ENCODE results near the gene CXXC4.

CXXC4 gene

DNA sequence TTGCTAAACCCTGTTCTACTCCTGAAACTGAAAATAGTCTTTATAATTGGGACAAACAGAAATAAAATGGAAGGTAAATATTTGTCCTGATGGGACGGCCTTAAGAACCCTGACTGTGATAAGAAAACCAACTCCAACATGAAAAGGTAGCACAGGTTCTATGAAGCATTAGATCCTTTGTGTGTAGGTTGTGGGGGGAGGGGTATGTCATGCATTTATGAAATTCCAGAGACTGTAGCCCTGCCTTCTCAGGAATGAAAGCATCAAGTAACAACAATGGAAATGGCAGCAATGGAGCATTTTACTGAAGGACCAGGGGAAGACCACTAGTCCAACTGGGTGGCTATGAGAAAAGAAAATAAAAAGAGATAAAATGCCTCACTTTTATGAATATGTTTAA lies 23.9 kb downstream of the CXXC4 start:
- DNase-seq (ENCODE audit: low read depth in 1 of 2, low spot score in 1 of 2): peak in 1 of 2 experiments; percentile 30
- in situ Hi-C loops (cut with HindIII; ENCODE audit: low pct_unique_long_range_greater_than_20kb, low sequenced_read_pairs): no loop called here
- no peak for TF ChIP-seq JUND (IDR thresholded peaks at IDR 0.05; ENCODE audit: low read depth)

DNA sequence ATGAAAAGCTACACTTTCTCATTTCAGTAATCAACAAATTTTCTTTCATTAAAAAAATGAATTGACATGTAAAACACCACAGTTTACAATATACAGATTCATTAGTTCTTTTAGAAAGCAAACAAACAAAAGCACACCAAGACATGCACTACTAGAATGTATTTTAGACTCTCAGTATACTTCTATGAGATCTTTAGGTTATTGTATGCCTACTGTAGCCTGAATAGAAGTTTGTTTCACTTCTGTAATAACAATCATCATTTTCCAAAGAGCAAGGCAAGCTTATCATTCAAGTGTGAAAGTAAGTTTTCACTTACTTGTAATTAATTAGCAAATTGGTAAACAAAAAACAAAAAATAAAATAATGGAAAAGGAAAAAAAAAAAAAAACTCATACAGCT lies 24.9 kb downstream of the CXXC4 start:
- no peak for DNase-seq (ENCODE audit: low read depth in 1 of 2, low spot score in 1 of 2)
- in situ Hi-C loops (cut with HindIII; ENCODE audit: low pct_unique_long_range_greater_than_20kb, low sequenced_read_pairs): no loop called here
- TF ChIP-seq JUND (IDR thresholded peaks at IDR 0.05; ENCODE audit: low read depth): no peak

DNA sequence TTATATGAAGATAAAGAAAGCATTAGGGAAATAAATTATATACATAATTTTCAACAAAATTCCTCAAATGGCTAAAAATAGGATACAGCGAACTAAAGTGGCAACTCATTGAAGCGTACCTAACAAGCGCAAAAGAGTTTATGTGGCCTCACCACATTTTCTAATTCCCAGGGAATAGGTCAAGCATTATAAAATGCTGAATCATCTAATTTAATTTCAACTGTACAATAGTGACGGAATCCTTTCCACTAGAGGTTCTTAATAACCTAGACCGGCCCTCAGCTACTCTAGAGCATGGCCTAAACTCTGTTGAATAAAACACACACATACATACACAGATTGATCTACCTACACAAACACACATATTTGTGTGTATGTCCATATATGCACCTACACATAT lies 29.1 kb downstream of the CXXC4 start:
- no peak for DNase-seq (ENCODE audit: low read depth in 1 of 2, low spot score in 1 of 2)
- TF ChIP-seq JUND (IDR thresholded peaks at IDR 0.05; ENCODE audit: low read depth): no peak
- in situ Hi-C loops (cut with HindIII; ENCODE audit: low pct_unique_long_range_greater_than_20kb, low sequenced_read_pairs): no loop called here

DNA sequence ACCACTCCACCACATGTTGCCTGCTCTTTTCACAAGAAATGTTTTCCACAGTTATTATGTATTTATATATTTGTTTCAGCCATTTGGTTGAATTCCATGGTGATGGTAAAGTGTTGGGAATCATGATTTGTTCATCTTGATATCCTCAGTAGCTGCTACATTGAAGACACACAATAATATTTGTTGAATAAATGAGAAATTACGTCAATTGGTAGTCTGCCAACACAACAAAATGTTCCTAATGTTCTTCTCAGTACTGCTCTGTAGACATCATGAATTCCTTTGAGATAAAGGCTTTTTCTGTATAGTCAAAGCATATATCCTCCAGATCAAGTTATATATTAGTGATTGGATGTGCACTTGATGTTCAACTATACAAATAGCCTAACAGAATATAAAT lies 29.5 kb downstream of the CXXC4 start:
- DNase-seq (ENCODE audit: low read depth in 1 of 2, low spot score in 1 of 2): no peak
- in situ Hi-C loops (cut with HindIII; ENCODE audit: low pct_unique_long_range_greater_than_20kb, low sequenced_read_pairs): no loop called here
- no peak for TF ChIP-seq JUND (IDR thresholded peaks at IDR 0.05; ENCODE audit: low read depth)

DNA sequence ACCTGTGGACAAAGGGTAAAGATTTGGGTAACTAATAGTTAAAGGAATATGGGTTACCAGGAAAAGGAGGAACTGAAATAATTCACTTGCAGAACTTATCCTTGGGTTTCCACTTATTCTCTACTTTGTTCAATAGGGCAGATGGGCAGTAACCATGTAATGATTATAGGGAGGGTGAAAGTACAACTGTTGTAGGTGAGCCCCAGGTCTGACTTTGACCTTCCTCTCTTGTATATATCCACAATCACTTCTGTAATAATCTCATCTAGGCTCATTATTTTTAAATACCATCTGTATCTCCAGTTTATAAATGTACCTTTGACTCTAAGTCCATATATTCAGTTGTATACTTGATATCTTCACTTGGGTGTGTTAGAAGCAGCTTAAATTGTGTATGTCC lies 32.1 kb downstream of the CXXC4 start:
- DNase-seq (ENCODE audit: low read depth in 1 of 2, low spot score in 1 of 2): no peak
- in situ Hi-C loops (cut with HindIII; ENCODE audit: low pct_unique_long_range_greater_than_20kb, low sequenced_read_pairs): no loop called here
- no peak for TF ChIP-seq JUND (IDR thresholded peaks at IDR 0.05; ENCODE audit: low read depth)

DNA sequence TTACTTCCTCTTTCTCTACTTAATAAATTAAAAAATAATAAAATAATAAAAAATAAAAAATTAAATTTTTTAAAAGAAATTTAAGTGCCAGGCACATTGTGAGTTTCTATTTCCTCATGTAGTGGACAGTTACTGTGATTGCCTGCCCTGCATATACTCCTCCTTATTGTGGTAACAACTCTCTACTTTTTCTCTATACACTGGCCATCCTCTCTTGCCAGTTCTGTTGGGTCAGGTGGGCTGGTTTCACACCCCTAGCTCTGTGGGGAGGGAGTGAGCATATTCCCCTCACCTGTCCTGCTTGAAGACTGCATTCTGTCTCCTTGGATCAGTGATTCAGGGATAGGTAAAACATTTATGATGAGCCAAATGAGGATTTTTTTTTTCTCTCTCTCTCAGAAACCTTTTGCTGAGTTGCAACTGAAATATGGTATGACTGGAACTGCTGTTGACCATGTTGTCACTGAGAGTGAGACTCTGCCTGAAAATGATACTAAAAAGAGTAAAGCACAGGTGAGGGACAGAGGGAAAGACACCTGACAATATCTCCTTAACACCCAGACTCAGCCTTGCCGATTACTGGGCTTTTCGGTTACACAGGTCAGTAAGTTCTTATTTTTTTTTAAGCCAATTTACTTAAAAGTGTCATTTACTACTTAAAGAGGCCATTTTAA lies 37.2 kb downstream of the CXXC4 start:
- DNase-seq (ENCODE audit: low read depth in 1 of 2, low spot score in 1 of 2): no peak
- in situ Hi-C loops (cut with HindIII; ENCODE audit: low pct_unique_long_range_greater_than_20kb, low sequenced_read_pairs): no loop called here
- TF ChIP-seq JUND (IDR thresholded peaks at IDR 0.05; ENCODE audit: low read depth): no peak

DNA sequence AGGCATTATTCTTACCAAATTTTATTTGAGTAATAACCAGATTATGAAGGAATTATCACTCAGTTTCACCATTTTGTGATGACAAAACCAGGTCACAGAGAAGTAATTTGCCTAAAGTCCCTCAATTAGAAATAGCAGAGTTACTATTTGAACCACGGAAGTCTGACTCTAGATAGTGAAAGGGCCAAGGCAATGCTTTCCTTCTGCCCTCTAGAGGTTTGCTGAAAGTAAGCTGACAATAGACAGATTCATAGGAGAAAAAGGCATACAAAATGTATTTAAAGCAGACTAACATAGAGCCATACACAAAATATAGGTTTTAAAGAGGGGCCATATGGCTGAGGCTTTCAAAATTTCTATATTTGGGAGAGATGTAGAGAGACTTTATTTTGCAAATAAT lies 43.1 kb downstream of the CXXC4 start:
- no peak for TF ChIP-seq JUND (IDR thresholded peaks at IDR 0.05; ENCODE audit: low read depth)
- DNase-seq (ENCODE audit: low read depth in 1 of 2, low spot score in 1 of 2): peak in 1 of 2 experiments; percentile 37
- in situ Hi-C loops (cut with HindIII; ENCODE audit: low pct_unique_long_range_greater_than_20kb, low sequenced_read_pairs): no loop called here

DNA sequence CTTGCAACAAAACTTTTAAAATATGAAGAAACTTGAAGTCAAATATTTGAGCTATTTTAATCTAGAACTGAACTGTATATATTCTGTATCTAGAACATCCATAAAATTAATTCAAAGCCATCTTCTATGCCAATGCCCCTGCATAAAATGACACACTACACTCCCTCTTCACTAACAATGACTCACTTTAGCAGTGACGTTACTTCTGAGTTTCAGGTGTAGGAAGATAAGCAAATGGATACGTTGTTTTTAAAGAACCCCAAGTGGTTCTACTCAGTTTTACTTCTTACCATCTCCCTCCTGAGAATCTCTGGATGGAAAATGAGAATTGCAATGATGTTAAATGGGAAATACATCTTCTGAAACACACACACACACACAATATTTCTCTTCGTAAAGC lies 45.2 kb downstream of the CXXC4 start:
- in situ Hi-C loops (cut with HindIII; ENCODE audit: low pct_unique_long_range_greater_than_20kb, low sequenced_read_pairs): no loop called here
- TF ChIP-seq JUND (IDR thresholded peaks at IDR 0.05; ENCODE audit: low read depth): no peak
- no peak for DNase-seq (ENCODE audit: low read depth in 1 of 2, low spot score in 1 of 2)

DNA sequence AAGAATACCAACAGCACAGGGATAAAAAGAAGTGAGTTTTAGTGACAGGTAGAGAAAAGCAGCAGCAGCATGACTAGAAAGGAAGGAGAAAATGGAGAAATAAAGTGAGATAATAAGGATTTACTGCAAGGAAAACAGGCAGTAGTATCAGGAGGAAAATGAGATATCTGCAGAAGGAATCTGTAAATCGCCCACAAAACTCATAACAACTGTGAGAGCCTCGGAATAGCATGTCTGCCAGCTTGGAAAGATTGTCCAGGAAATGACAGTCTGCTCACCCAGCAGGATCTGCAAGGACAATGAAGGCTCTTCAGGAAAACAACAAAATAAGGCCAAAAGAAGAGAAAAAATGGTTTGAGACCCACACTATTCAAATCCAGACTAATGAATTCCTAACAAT lies 47.4 kb downstream of the CXXC4 start:
- no peak for DNase-seq (ENCODE audit: low read depth in 1 of 2, low spot score in 1 of 2)
- in situ Hi-C loops (cut with HindIII; ENCODE audit: low pct_unique_long_range_greater_than_20kb, low sequenced_read_pairs): no loop called here
- no peak for TF ChIP-seq JUND (IDR thresholded peaks at IDR 0.05; ENCODE audit: low read depth)

DNA sequence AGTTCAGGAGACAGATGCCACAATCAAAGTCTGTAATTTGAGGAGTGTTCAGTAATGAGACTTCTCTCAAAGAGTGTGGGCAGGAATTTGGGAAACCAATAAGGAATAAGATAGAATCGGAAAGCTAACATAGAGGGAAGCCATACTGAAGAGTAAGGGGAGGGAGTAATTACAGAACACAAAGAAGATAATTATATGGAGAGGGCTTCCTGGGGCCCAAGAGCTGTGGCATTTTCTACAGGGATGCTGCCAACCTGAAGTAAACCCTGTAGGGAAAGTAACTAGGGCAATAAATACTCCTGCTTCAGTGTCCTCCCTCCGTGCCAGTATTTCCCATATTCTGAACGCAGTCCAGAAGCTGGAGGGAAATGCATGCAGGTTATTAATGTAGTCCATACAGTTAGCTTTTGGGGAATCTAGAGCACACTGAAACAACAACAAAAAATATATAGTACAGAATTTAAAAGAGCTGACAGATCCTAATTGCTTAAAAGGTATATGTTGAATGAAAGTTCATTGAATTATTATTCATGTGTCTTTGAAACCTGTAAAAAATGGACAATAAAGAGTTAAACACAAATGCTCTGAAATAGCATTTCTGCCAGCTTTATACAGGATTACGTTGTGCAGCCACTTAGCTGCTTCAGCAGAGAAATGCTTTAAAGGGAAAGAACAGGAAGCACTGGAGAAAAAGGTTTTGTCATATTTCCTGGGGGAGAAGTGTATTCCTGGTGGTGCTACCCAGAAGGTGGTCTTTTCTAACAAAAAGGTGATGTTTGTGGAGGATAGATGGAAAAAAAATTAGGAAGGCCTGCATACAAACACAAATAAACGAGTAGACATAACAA lies 48.0 kb downstream of the CXXC4 start:
- DNase-seq (ENCODE audit: low read depth in 1 of 2, low spot score in 1 of 2): no peak
- in situ Hi-C loops (cut with HindIII; ENCODE audit: low pct_unique_long_range_greater_than_20kb, low sequenced_read_pairs): no loop called here
- TF ChIP-seq JUND (IDR thresholded peaks at IDR 0.05; ENCODE audit: low read depth): no peak

DNA sequence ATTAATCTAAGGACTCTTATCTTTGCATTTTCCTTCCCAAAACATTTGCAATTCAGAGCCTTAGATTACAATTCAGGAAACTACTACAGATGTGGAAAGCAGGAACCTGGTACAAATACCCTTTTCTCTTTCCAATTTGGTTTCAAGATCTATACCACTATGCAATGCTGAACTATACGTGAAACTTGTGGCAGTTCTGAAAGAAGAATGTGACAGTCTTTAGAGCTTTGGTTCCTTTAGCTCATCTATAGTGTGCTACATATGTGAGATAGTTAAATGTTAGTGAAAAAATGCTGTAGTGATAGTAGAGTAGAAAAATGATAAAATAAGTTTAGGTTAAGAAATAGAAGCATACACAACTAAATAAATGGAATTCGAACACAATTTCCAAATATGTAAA lies 50.0 kb downstream of the CXXC4 start:
- no peak for DNase-seq (ENCODE audit: low read depth in 1 of 2, low spot score in 1 of 2)
- in situ Hi-C loops (cut with HindIII; ENCODE audit: low pct_unique_long_range_greater_than_20kb, low sequenced_read_pairs): no loop called here
- no peak for TF ChIP-seq JUND (IDR thresholded peaks at IDR 0.05; ENCODE audit: low read depth)

DNA sequence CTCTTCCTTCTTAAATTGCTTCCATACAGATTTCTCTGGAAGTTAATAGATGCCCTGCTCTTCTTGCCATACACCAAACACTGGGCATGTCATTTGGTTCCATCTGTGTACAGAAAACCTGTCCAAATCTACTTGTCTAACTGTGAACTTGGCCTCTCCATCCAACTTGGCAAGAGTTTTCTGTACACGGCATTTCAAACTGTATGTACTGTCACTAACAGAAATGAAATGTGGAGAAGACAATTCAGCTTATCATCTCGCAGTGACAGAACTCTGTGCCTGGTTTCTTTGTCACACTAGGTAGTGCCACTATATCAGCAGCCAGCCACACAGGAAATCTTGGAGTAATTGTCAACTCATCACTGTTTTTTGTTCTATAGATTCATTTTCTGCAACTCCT lies 58.2 kb downstream of the CXXC4 start:
- in situ Hi-C loops (cut with HindIII; ENCODE audit: low pct_unique_long_range_greater_than_20kb, low sequenced_read_pairs): no loop called here
- no peak for TF ChIP-seq JUND (IDR thresholded peaks at IDR 0.05; ENCODE audit: low read depth)
- DNase-seq (ENCODE audit: low read depth in 1 of 2, low spot score in 1 of 2): no peak

DNA sequence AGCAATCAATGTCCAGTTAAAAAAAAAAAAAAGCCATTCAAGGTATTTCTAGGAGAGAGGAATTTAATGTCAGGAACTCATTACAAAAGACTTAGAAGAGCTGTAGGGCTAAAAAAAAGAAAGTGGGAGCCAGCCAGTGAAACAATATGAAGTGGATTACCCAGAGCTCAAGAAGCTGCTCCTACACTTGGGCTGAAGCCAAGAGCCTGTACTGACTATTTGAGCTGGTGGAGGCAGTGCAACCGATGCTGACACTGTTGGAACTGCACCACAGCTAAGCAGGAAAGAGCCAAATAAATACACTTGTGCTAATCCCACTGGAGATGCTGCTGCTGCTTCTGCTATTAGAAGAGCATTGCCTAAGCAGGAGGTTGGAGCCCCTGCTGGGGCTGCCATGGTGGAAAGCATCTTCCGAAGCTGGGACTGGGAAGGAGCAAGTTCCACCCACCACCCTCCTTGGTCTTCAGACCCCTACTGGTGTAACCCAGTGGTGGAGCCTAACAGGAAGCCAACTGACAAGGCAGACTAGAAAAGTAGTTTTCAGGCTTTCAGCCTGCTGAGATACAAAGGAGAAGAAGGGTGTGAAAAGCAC lies 65.4 kb downstream of the CXXC4 start:
- no peak for TF ChIP-seq JUND (IDR thresholded peaks at IDR 0.05; ENCODE audit: low read depth)
- peak in 1 of 2 experiments; percentile 7 for DNase-seq (ENCODE audit: low read depth in 1 of 2, low spot score in 1 of 2)
- in situ Hi-C loops (cut with HindIII; ENCODE audit: low pct_unique_long_range_greater_than_20kb, low sequenced_read_pairs): no loop called here

Data from T47D (cell line).